GM19372 (cell line): ENCODE data around the gene GRIN3B.

Source experiments
- ATAC-seq: cut with Tn5 transposase; IDR thresholded peaks from one replicate; pipeline ENCODE4 v1.9.1; 2021; ENCODE audit warnings: mild to moderate bottlenecking, low read depth, moderate library complexity; ENCODE audit not compliant: unreplicated experiment

Gene GRIN3B

GRCh38 chr19:963486-963951 lies 36.7 kb upstream of the GRIN3B start:
- ATAC-seq: no peak

GRCh38 chr19:964116-964520 lies 36.1 kb upstream of the GRIN3B start:
- no peak for ATAC-seq

GRCh38 chr19:964761-965694 lies 35.2 kb upstream of the GRIN3B start:
- no peak for ATAC-seq

- ATAC-seq: no peak
Observed at GRCh38 chr19:966485-967088, 33.6 kb upstream of the GRIN3B start.

GRCh38 chr19:970695-971094 lies 29.5 kb upstream of the GRIN3B start:
- ATAC-seq: no peak

GRCh38 chr19:971795-972194 lies 28.4 kb upstream of the GRIN3B start:
- ATAC-seq: no peak

- no peak for ATAC-seq
Observed at GRCh38 chr19:972281-972680, 27.9 kb upstream of the GRIN3B start.

GRCh38 chr19:973726-974563 lies 26.3 kb upstream of the GRIN3B start:
- no peak for ATAC-seq

- no peak for ATAC-seq
Observed at GRCh38 chr19:974564-975257, 25.5 kb upstream of the GRIN3B start.

- ATAC-seq: no peak
Observed at GRCh38 chr19:976476-976875, 23.7 kb upstream of the GRIN3B start.

- ATAC-seq: no peak
Observed at GRCh38 chr19:977058-977464, 23.2 kb upstream of the GRIN3B start.

- no peak for ATAC-seq
Observed at GRCh38 chr19:979318-979741, 20.9 kb upstream of the GRIN3B start.

GRCh38 chr19:980133-980998 lies 19.9 kb upstream of the GRIN3B start:
- no peak for ATAC-seq

GRCh38 chr19:982567-983170 lies 17.6 kb upstream of the GRIN3B start:
- no peak for ATAC-seq

- peak; percentile 83 for ATAC-seq
Observed at GRCh38 chr19:984165-984967, 15.9 kb upstream of the GRIN3B start, which contains the start of gene WDR18. Gene WDR18, plus strand, starts transcription at chr19:984345. Its CDS starts 9 bp downstream, at chr19:984354.

GRCh38 chr19:986083-986482 lies 14.1 kb upstream of the GRIN3B start:
- no peak for ATAC-seq

- ATAC-seq: no peak
Observed at GRCh38 chr19:988081-988480, 12.1 kb upstream of the GRIN3B start.

GRCh38 chr19:988510-988909 lies 11.7 kb upstream of the GRIN3B start:
- ATAC-seq: no peak
